GM12874 (cell line): ENCODE results near the gene PAX1.

Experiments used
- CTCF ChIP-seq: IDR thresholded peaks from 2 replicates; pipeline ENCODE4 v1.5.1; 2011; ENCODE audit warnings: low read depth, mild to moderate bottlenecking, control low read depth, low read length, moderate library complexity; ENCODE audit not compliant: insufficient read depth

The PAX1 gene

GRCh38 chr20:21710341-21710740 is 4.9 kb downstream of the PAX1 start:
- no peak for TF ChIP-seq CTCF

- TF ChIP-seq CTCF = no peak
Observed at GRCh38 chr20:21710863-21711431, 5.5 kb downstream of the PAX1 start.

DNA sequence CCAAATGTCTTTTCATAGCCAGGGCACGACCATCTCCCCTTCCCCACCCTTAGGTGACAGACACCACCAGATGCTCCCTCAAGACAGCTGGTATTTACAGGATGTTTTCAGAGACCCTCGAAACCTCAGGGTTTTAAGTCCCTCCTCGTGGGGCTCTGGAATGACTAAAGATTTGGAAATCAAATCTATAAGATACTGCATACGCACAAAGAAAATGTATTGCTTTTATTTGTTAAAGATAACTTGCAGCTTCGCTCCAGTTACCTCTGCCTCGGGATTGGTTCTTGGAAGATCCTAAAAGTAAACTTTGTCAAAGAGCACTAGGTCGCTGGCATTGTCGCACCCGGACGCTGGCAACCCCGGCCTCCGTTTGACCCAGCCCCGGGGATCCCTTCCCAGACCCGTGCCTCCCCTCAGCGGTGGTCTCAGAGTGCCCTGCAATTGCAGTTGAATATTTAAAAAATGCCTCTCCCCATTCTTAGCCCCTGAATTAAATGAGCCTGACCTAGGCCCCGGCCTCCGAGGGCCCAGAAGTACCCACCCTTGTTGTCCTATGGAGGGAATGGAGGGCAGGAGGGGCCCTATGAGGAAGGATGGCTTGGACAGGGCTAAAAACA is 7.1 kb downstream of the PAX1 start:
- no peak for TF ChIP-seq CTCF

- TF ChIP-seq CTCF = no peak
Observed at GRCh38 chr20:21713470-21713869, 8.0 kb downstream of the PAX1 start.

GRCh38 chr20:21713901-21714296 is 8.4 kb downstream of the PAX1 start:
- no peak for TF ChIP-seq CTCF

- no peak for TF ChIP-seq CTCF
Observed at GRCh38 chr20:21714297-21715192, 9.1 kb downstream of the PAX1 start.

- TF ChIP-seq CTCF = no peak
Observed at GRCh38 chr20:21715193-21715881, 9.9 kb downstream of the PAX1 start.
